ENCODE results near the gene CIAO3. TPM values are rescaled to one million over a fixed set of nuclear protein-coding genes. Genes with fewer than 3 reads are reported as not detected.
"Not testable (repeated sequence)": the region's sequence is repeated elsewhere in the genome, so short reads cannot be mapped to it uniquely, and the experiment has no call there.

The CIAO3 gene
- polyA plus RNA-seq, 3 donors, result 8.6 to 41.1 (median 11.8) TPM

GRCh38 chr16:712740-713250, 28.0 kb downstream of the CIAO3 start:
- Histone ChIP-seq H3K4me1 (ENCODE audit: control insufficient read depth in 1 of 2, insufficient read depth in 2 of 2, low read length in 2 of 2) (peaks cover 12 to 22% of the 10 kb centered on the region in 2 donors), H3K27me3 (ENCODE audit: control insufficient read depth in 2 of 2, insufficient read depth in 2 of 2, low read length in 2 of 2) (peaks cover 11 to 69% of the 10 kb centered on the region in 2 donors)
- H3K9ac ChIP-seq (ENCODE audit: insufficient read depth, low read length, poor library complexity, severe bottlenecking); H3K4me2 ChIP-seq (replicated peaks; ENCODE audit: extremely low read depth, low read length, poor library complexity, severe bottlenecking); H3K4me3 ChIP-seq (replicated peaks in 1 of 3; ENCODE audit: low read depth in 2 of 3, low read length in 3 of 3); H4K20me1 ChIP-seq (ENCODE audit: insufficient read depth, low read length); H3K27ac ChIP-seq (ENCODE audit: low read depth in 1 of 2, low read length in 2 of 2); H3K79me2 ChIP-seq (ENCODE audit: insufficient read depth, low read length); H3K36me3 ChIP-seq (replicated peaks in 1 of 2; ENCODE audit: control insufficient read depth in 1 of 2, insufficient read depth in 2 of 2, low read length in 2 of 2); H3K4me1 Mint-ChIP-seq; H3K9me3 Mint-ChIP-seq; intact Hi-C loops (cut with micrococcal nuclease); H3K36me3 Mint-ChIP-seq; H3K9me3 ChIP-seq (replicated peaks in 1 of 2; ENCODE audit: control insufficient read depth in 1 of 2, insufficient read depth in 1 of 2, low read length in 2 of 2); H2AFZ ChIP-seq (ENCODE audit: insufficient read depth, low read depth, low read length, poor library complexity, severe bottlenecking): not testable (repeated sequence)
- WGBS (ENCODE audit: insufficient coverage), result 32% methylated on average over 7 of the region's 13 CpGs
- TF ChIP-seq CTCF (IDR thresholded peaks at IDR 0.05), result peak; percentile 41
- peak; percentile 27 to 51 (median 30) for DNase-seq
- Mint-ChIP-seq H3K4me3 (peak overlapping the region in 1 of 2 donors; percentile 66), H3K27ac (peak overlapping the region in 1 of 7 donors; percentile 33), H3K27me3 (ENCODE audit: low read depth in 3 of 3) (peaks cover 44 to 75% (median 61%) of the 10 kb centered on the region in 3 donors)

- no peaks in the 10 kb centered on the region for H3K79me2 ChIP-seq (ENCODE audit: insufficient read depth, low read length)
- TF ChIP-seq CTCF (IDR thresholded peaks at IDR 0.05), result peak; percentile 95
- H3K9me3 Mint-ChIP-seq, result peaks cover 0 to 7% (median 0%) of the 10 kb centered on the region in 7 donors
- H2AFZ ChIP-seq (ENCODE audit: insufficient read depth, low read depth, low read length, poor library complexity, severe bottlenecking), result no peak overlapping the region
- H3K4me1 ChIP-seq (ENCODE audit: control insufficient read depth in 1 of 2, insufficient read depth in 2 of 2, low read length in 2 of 2), result peaks cover 12 to 22% of the 10 kb centered on the region in 2 donors
- H3K4me3 Mint-ChIP-seq, result no peak overlapping the region
- peaks cover 8% of the 10 kb centered on the region for H3K4me1 Mint-ChIP-seq
- H3K27me3 ChIP-seq (ENCODE audit: control insufficient read depth in 2 of 2, insufficient read depth in 2 of 2, low read length in 2 of 2), result peaks cover 13 to 67% of the 10 kb centered on the region in 2 donors
- H3K9me3 ChIP-seq (replicated peaks in 1 of 2; ENCODE audit: control insufficient read depth in 1 of 2, insufficient read depth in 1 of 2, low read length in 2 of 2), result peaks cover 4 to 9% of the 10 kb centered on the region in 2 donors
- H3K27me3 Mint-ChIP-seq (ENCODE audit: low read depth in 3 of 3), result peaks cover 43 to 74% (median 66%) of the 10 kb centered on the region in 3 donors
- DNase-seq, result peak; percentile 67 to 79 (median 71)
- no peak overlapping the region for H3K4me2 ChIP-seq (replicated peaks; ENCODE audit: extremely low read depth, low read length, poor library complexity, severe bottlenecking)
- H3K27ac ChIP-seq (ENCODE audit: low read depth in 1 of 2, low read length in 2 of 2), result no peak overlapping the region
- H3K9ac ChIP-seq (ENCODE audit: insufficient read depth, low read length, poor library complexity, severe bottlenecking), result no peak overlapping the region
- intact Hi-C loops (cut with micrococcal nuclease), result loop anchor here (1.0 to 2.0 kb wide), 2 partner anchors 73 to 74 kb away; no protein-coding TSS in a partner anchor
- no peak overlapping the region for H3K27ac Mint-ChIP-seq
- 3% methylated on average over 11 of the region's 25 CpGs for WGBS (ENCODE audit: insufficient coverage)
- peaks cover 0 to 3% of the 10 kb centered on the region in 2 donors for H3K36me3 Mint-ChIP-seq
- H3K4me3 ChIP-seq (replicated peaks in 1 of 3; ENCODE audit: low read depth in 2 of 3, low read length in 3 of 3), result no peak overlapping the region
- no peaks in the 10 kb centered on the region for H3K36me3 ChIP-seq (replicated peaks in 1 of 2; ENCODE audit: control insufficient read depth in 1 of 2, insufficient read depth in 2 of 2, low read length in 2 of 2)
- no peaks in the 10 kb centered on the region for H4K20me1 ChIP-seq (ENCODE audit: insufficient read depth, low read length)
Measured at GRCh38 chr16:711548-712320, 29.1 kb downstream of the CIAO3 start.

Measured in CD14-positive monocyte (primary cell).